ENCODE measurements around the gene GPATCH11. TPM values are rescaled to one million over a fixed set of nuclear protein-coding genes. Genes with fewer than 3 reads are reported as not detected.

The GPATCH11 gene
- total and polyA plus RNA-seq, 7 donors, result 3.7 to 11.8 (median 4.9) TPM

DNA sequence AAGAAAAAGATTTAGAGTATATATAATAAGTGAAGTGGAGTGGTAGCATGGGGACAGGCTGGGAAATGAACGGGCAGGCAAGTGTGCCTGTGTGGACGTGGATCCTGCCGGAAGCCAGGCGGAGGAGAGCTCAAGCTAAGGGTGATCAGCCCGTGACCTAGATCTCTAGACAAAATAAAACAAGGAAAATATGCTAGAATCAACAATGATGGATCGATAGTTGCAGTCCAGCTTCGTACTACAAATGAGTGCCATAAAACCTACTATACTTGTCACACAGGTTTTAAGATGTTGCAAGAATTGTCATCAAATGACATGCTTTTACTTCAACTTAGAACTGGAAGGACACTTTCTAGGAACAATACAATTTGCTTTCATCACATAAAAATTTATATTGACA lies 64.0 kb downstream of the GPATCH11 start:
- intact Hi-C loops (cut with DNase I), result no loop called here
- Histone ChIP-seq H3K27ac (no peak overlapping the region), H3K4me1 (peaks cover 0 to 9% (median 0%) of the 10 kb centered on the region in 4 donors), H3K9me3 (no peaks in the 10 kb centered on the region), H3K36me3 (peaks cover 12 to 58% (median 16%) of the 10 kb centered on the region in 4 donors), H3K27me3 (no peaks in the 10 kb centered on the region), H3K4me3 (no peak overlapping the region)
- TF ChIP-seq POLR2AphosphoS5 (IDR thresholded peaks at IDR 0.05) (no peak), POLR2A (IDR thresholded peaks at IDR 0.05) (no peak), EP300 (IDR thresholded peaks at IDR 0.05) (no peak)
- TF ChIP-seq, protein P1, sequence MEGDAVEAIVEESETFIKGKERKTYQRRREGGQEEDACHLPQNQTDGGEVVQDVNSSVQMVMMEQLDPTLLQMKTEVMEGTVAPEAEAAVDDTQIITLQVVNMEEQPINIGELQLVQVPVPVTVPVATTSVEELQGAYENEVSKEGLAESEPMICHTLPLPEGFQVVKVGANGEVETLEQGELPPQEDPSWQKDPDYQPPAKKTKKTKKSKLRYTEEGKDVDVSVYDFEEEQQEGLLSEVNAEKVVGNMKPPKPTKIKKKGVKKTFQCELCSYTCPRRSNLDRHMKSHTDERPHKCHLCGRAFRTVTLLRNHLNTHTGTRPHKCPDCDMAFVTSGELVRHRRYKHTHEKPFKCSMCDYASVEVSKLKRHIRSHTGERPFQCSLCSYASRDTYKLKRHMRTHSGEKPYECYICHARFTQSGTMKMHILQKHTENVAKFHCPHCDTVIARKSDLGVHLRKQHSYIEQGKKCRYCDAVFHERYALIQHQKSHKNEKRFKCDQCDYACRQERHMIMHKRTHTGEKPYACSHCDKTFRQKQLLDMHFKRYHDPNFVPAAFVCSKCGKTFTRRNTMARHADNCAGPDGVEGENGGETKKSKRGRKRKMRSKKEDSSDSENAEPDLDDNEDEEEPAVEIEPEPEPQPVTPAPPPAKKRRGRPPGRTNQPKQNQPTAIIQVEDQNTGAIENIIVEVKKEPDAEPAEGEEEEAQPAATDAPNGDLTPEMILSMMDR (IDR thresholded peaks at IDR 0.05), result no peak
- no peak for DNase-seq
- WGBS, 2 donors, result 56 to 87% methylated on average over 7 of the region's 7 CpGs

Other genes starting within 250 kb of the GPATCH11 start
- 10 to 100 TPM; 14.9 to 20.9 (median 19.6) TPM for gene STRN, start 118.0 kb upstream of the GPATCH11 start, total RNA-seq
- 1 to 10 TPM; 7.8 to 8.8 (median 8.5) TPM for gene STRN, start 118.0 kb upstream of the GPATCH11 start, polyA plus RNA-seq
- 10 to 100 TPM; 16.6 to 24.7 (median 22.2) TPM for gene HEATR5B, start 146 bp upstream of the GPATCH11 start, total RNA-seq
- 1 to 10 TPM; 3.0 to 8.7 (median 3.7) TPM for gene HEATR5B, start 146 bp upstream of the GPATCH11 start, polyA plus RNA-seq
- 10 to 100 TPM; 26.9 to 38.5 (median 34.2) TPM for gene EIF2AK2, start 72.5 kb downstream of the GPATCH11 start, total RNA-seq
- gene EIF2AK2, start 72.5 kb downstream of the GPATCH11 start, polyA plus RNA-seq, result 10 to 100 TPM in 1 of 3 donors, 1 to 10 TPM in 2; 4.8 to 15.5 (median 8.8) TPM
- not detected for gene SULT6B1, start 104.2 kb downstream of the GPATCH11 start, total RNA-seq
- gene SULT6B1, start 104.2 kb downstream of the GPATCH11 start, polyA plus RNA-seq, result not detected
- 10 to 100 TPM; 23.0 to 42.2 (median 38.1) TPM for gene CEBPZOS, start 112.0 kb downstream of the GPATCH11 start, total RNA-seq
- 10 to 100 TPM; 24.0 to 38.8 (median 35.8) TPM for gene CEBPZOS, start 112.0 kb downstream of the GPATCH11 start, polyA plus RNA-seq
- 10 to 100 TPM; 38.8 to 54.2 (median 42.8) TPM for gene CEBPZ, start 147.1 kb downstream of the GPATCH11 start, total RNA-seq
- 10 to 100 TPM; 30.7 to 47.4 (median 41.5) TPM for gene CEBPZ, start 147.1 kb downstream of the GPATCH11 start, polyA plus RNA-seq
- gene NDUFAF7, start 147.1 kb downstream of the GPATCH11 start, total RNA-seq, result 10 to 100 TPM; 26.7 to 35.0 (median 28.3) TPM
- 10 to 100 TPM in 1 of 3 donors, 1 to 10 TPM in 2; 6.7 to 10.3 (median 7.2) TPM for gene NDUFAF7, start 147.1 kb downstream of the GPATCH11 start, polyA plus RNA-seq
- gene PRKD3, start 240.3 kb downstream of the GPATCH11 start, total RNA-seq, result 10 to 100 TPM; 53.9 to 78.8 (median 71.9) TPM
- 10 to 100 TPM in 1 of 3 donors, 1 to 10 TPM in 2; 4.4 to 11.0 (median 6.0) TPM for gene PRKD3, start 240.3 kb downstream of the GPATCH11 start, polyA plus RNA-seq

Data from sigmoid colon (tissue), 7 donors.